Stimulated activated CD8-positive, alpha-beta memory T cell treated with anti-CD3 and anti-CD28 coated beads, Interleukin-4, amount 100 ng/mL, for 48 hours (primary cell): ENCODE measurements around the gene TREM2.

Experiments
- DNase-seq: peaks from one replicate; pipeline ENCODE4 v3.0.0-alpha.2; 2020

The TREM2 gene

GRCh38 chr6:41182069-41183034 is 19.4 kb upstream of the TREM2 start:
- DNase-seq = peak; percentile 45

GRCh38 chr6:41181566-41181965 is 18.6 kb upstream of the TREM2 start:
- no peak for DNase-seq

GRCh38 chr6:41179163-41179562 is 16.2 kb upstream of the TREM2 start:
- DNase-seq = no peak

- DNase-seq = no peak
Measured at GRCh38 chr6:41177695-41178094, 14.8 kb upstream of the TREM2 start.

- no peak for DNase-seq
Measured at GRCh38 chr6:41177287-41177686, 14.4 kb upstream of the TREM2 start.

- no peak for DNase-seq
Measured at GRCh38 chr6:41176189-41176588, 13.3 kb upstream of the TREM2 start.

- no peak for DNase-seq
Measured at GRCh38 chr6:41175084-41175483, 12.2 kb upstream of the TREM2 start.

GRCh38 chr6:41174610-41175009 is 11.7 kb upstream of the TREM2 start:
- DNase-seq = no peak

GRCh38 chr6:41171908-41172307 is 9.0 kb upstream of the TREM2 start:
- DNase-seq = no peak

- DNase-seq = no peak
Measured at GRCh38 chr6:41170547-41171160, 7.7 kb upstream of the TREM2 start.

GRCh38 chr6:41167173-41167963 is 4.5 kb upstream of the TREM2 start:
- DNase-seq = no peak

GRCh38 chr6:41164551-41165120 is 1.7 kb upstream of the TREM2 start:
- DNase-seq = no peak

GRCh38 chr6:41163419-41163717 is 452 bp upstream of the TREM2 start:
- no peak for DNase-seq

- DNase-seq = no peak
Measured at GRCh38 chr6:41161851-41162552, 914 bp downstream of the TREM2 start.

- no peak for DNase-seq
Measured at GRCh38 chr6:41161380-41161779, 1.5 kb downstream of the TREM2 start.

- no peak for DNase-seq
Measured at GRCh38 chr6:41160933-41161332, 2.0 kb downstream of the TREM2 start.

- no peak for DNase-seq
Measured at GRCh38 chr6:41159415-41160082, 3.4 kb downstream of the TREM2 start.

GRCh38 chr6:41157323-41157722 is 5.6 kb downstream of the TREM2 start:
- DNase-seq = no peak

GRCh38 chr6:41156771-41157170 is 6.1 kb downstream of the TREM2 start:
- no peak for DNase-seq

- DNase-seq = no peak
Measured at GRCh38 chr6:41156001-41156400, 6.9 kb downstream of the TREM2 start.

- no peak for DNase-seq
Measured at GRCh38 chr6:41155132-41155805, 7.6 kb downstream of the TREM2 start.
